GM21576 (cell line): ENCODE results near the gene SCAANT1.

ENCODE experiments used
- ATAC-seq: cut with Tn5 transposase; IDR thresholded peaks from one replicate; pipeline ENCODE4 v1.9.1; 2021; ENCODE audit warnings: mild to moderate bottlenecking, moderate library complexity; ENCODE audit not compliant: unreplicated experiment

Gene SCAANT1

GRCh38 chr3:63911873-63912767, at the start of gene SCAANT1:
Gene SCAANT1, minus strand, starts transcription at chr3:63912383.
- peak; percentile 74 for ATAC-seq

DNA sequence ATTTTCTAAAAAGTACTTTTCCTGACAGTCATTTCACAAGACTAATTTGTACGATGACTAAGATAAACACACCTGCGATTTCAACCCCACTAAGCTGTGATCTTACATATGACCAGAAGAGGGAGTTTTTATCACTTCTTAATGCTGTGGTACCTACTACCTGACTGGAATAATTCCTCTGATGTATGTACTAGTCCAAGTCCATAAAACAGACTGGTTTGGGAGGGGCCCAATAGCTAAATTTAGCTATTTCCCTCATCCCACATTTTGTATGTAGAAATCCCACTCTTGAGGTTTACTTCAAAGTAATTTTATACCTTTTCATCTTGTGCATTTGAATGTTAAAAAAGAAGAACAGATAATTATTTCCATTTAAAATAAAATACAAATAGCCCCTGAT, 49.7 kb upstream of the SCAANT1 start:
- ATAC-seq, result peak; percentile 85

- ATAC-seq, result no peak
Measured at GRCh38 chr3:63960048-63960711, 48.0 kb upstream of the SCAANT1 start.

- ATAC-seq, result no peak
Measured at GRCh38 chr3:63959146-63959545, 47.0 kb upstream of the SCAANT1 start.

GRCh38 chr3:63955830-63956545, 43.8 kb upstream of the SCAANT1 start:
- ATAC-seq, result no peak

- no peak for ATAC-seq
Measured at GRCh38 chr3:63955036-63955650, 43.0 kb upstream of the SCAANT1 start.

GRCh38 chr3:63954182-63954581, 42.0 kb upstream of the SCAANT1 start:
- ATAC-seq, result no peak

DNA sequence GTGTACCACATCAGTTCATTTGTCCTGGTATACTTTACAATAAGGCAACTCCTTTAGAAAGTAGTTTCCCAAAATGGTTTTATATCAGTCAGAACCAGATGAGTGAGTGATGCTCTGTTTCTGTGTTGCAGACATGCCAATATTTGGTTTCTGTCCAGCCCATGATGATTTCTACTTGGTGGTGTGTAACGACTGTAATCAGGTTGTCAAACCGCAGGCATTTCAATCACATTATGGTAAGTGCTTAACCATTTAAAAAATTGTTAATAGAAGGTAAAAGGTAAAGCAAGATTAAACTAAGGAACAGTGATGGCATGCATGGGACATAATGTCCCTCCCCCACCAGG, 40.0 kb upstream of the SCAANT1 start:
- no peak for ATAC-seq

DNA sequence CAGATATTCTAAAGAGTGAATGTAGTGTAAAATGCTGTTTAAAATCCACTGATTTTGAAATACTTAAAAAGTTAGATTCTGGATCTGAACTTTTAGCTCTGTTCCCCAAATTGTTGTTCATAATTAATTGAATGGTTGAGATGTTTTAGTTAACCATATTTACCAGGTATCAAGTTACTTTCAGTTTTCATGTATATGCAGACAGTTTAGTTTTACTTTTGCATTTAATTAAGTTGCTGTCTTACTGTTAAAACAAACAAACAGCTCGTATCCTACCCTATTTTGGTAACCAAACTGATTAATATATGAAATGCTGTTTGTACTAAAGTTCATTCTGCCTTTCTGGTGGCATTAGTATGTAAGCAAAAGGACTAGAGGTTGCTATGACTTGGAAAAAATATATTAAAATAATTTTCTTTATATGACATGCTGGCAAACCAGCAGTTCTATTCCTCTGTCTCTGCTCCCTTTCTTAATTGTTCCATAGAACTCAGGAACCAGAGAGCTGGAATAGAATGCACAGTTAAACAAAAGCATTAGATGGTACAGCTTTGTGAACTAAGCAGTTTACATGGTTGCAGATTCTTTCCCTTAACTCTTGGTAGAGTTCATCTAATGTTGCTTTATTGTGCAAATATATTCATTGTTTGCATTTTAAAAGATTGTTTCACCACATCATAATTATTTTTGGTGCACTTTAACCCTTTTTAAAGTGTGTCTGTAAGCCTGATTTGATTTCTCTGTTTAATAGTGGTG, 39.5 kb upstream of the SCAANT1 start:
- ATAC-seq, result peak; percentile 68

DNA sequence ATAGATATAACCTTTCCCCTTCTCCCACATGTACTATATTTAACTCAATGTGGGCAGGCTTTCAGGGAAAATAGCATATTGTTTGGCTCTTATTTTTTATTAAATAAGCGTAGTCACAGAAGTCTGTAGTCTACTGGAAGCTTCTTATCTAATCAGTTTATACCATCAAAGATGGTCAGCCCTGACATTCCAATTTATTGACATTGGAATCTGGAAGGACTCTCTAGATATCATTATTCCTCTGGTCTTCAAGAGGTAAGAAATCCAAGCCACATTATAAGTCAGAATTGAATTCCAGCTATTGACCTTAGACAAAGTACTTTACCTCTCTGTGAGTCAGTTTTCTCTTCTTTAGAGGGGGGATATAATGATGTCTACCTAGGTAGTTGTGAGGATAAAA, 38.5 kb upstream of the SCAANT1 start:
- ATAC-seq, result no peak

GRCh38 chr3:63949005-63949404, 36.8 kb upstream of the SCAANT1 start:
- ATAC-seq, result no peak

DNA sequence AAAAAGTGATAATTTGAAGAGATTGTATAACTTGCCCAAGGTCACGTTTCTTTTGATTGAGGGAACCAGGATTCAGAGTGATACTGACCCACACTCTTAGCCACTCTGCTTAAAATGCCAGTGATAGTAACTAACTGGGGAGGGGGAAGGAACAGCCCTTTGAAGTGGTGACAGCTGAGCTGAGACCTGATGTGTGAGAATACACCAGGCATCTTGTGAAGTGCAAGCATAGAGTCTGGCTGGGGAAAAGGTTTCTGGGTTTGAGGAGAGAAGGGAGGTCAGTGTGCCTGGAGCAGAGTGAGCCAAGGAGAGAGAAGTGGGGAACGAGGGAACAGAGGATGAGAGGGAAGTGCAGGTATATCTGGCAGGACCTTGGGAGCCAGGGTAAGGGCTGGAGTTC, 35.4 kb upstream of the SCAANT1 start:
- no peak for ATAC-seq

DNA sequence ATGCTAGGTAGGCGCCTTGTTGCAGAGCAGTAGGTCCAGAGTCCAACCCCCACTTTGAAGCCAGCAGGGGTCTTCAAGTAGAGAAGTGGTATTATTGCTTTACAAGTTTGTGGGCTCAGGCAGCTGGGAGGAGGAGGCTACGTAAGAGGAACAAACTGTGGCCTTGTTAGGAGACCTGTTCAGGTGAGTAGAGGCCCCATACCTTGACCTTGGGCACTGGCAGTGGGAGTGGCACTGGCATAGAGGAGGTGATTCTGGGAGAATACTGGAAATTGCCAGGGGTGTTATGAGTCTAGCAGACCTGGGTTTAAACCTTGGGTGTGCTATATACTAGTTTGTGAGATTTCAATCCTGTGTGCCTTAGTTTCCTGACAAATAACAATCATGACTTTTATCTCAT, 34.6 kb upstream of the SCAANT1 start:
- no peak for ATAC-seq

GRCh38 chr3:63945558-63946096, 33.4 kb upstream of the SCAANT1 start:
- ATAC-seq, result no peak

DNA sequence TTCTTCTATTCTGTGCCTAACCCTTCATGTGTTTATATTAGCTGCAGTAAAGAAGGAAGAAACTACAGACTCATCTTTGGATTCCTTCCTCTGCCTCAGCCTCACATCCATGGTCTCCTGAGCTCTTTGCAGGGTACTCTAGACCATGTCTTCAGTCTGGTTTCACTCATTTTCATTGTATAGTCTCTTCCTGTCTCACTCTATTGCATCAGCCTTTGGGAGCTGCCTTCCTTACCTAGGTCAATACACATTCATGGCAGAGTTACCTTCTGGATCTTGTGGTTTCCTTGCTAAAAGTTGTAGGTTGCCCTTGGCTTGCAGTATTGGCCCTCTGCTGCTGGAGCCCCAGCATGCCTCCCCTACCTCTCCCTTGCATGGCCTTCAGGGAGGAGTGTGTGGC, 31.5 kb upstream of the SCAANT1 start:
- no peak for ATAC-seq

- ATAC-seq, result no peak
Measured at GRCh38 chr3:63942528-63942927, 30.3 kb upstream of the SCAANT1 start.

DNA sequence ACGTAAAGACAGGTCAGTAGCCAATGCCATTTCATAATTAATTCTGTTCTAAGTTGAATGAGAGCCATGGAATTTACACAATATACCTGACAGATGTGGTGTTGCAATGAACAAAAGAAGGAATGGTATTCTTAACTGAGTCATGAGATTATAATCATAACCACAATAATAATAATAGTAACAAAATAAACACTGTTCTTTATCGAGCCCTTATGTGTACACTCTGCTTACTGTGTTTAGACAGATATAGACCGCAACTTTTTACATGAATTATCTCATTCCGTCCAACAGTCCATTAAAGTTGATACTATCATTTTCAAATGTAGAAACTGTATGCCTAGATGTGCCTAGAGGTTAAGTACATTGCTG, 28.2 kb upstream of the SCAANT1 start:
- no peak for ATAC-seq

- ATAC-seq, result peak; percentile 46
Measured at GRCh38 chr3:63937661-63938651, 25.8 kb upstream of the SCAANT1 start.

GRCh38 chr3:63936925-63937324, 24.7 kb upstream of the SCAANT1 start:
- ATAC-seq, result no peak
